Vagina (tissue), 2 donors: ENCODE results near the gene DOCK1.

Experiments
- CTCF ChIP-seq, 3 experiments: fragments of 450-650 bp in 2 of 3; fragments of 200-600 bp in 1 of 3; sonication (generic) in 1 of 3; IDR thresholded peaks; one replicate each; pipeline ENCODE4 v1.5.1; 2017 to 2019; ENCODE audit warnings: antibody characterized with exemption in 3 of 3, mild to moderate bottlenecking in 2 of 3, moderate library complexity in 2 of 3
- POLR2AphosphoS5 ChIP-seq, 2 donors: sonication (generic); formaldehyde crosslinking; IDR thresholded peaks; one replicate each; pipeline ENCODE4 v1.9.0; 2017; ENCODE audit warnings: antibody characterized with exemption in 2 of 2, mild to moderate bottlenecking in 2 of 2, low read depth in 1 of 2; ENCODE audit not compliant: insufficient read depth in 1 of 2

GRCh38 chr10:127117125-127117524 is 211.9 kb downstream of the DOCK1 start:
- no peak for TF ChIP-seq CTCF (IDR thresholded peaks at IDR 0.05)
- no peak for TF ChIP-seq POLR2AphosphoS5 (IDR thresholded peaks at IDR 0.05; ENCODE audit: insufficient read depth in 1 of 2, low read depth in 1 of 2)
